HEK293 (cell line): ENCODE results near the gene MARCKSL1.
A peak's percentile ranks its signal among the peaks of the same experiment; 100 is the strongest.

Experiments
- CTCF ChIA-PET: fragments of 350-600 bp; formaldehyde crosslinking; extraction: SDS; loops from one replicate; lab custom pipeline; 2021; ENCODE audit warnings: antibody characterized with exemption; lab: Yijun Ruan, JAX
- POLR2A ChIA-PET: fragments of 300-600 bp; formaldehyde crosslinking; extraction: SDS; loops from one replicate; lab custom pipeline; 2020; ENCODE audit warnings: antibody characterized with exemption, inconsistent platforms; lab: Yijun Ruan, JAX
- H3K27ac ChIP-seq: fragments of 200-500 bp; sonication (Bioruptor generic); 2 replicates; pipeline ENCODE4 v1.5.1; 2014; ENCODE audit warnings: low read depth, low read length, control low read depth, inconsistent platforms; ENCODE audit errors: extremely low read depth
- H3K36me3 ChIP-seq, 2 experiments: fragments of 200-500 bp in 1 of 2; sonication (Bioruptor generic) in 1 of 2; 1 replicate in 1 of 2; 2 replicates in 1 of 2; pipeline ENCODE4 v1.5.1; 2014 to 2017; ENCODE audit warnings: inconsistent platforms in 2 of 2, low read length in 2 of 2; ENCODE audit not compliant: control insufficient read depth in 2 of 2, insufficient read depth in 1 of 2
- H3K4me1 ChIP-seq: fragments of 200-500 bp; sonication (Bioruptor generic); 2 replicates; pipeline ENCODE4 v1.5.1; 2014; ENCODE audit warnings: mild to moderate bottlenecking, low read length, inconsistent platforms; ENCODE audit not compliant: control insufficient read depth, insufficient read depth
- H3K4me3 ChIP-seq: 2 replicates; pipeline ENCODE4 v1.5.1; 2011; ENCODE audit warnings: low read depth, mild to moderate bottlenecking, control low read depth, low read length, moderate library complexity
- H3K9me3 ChIP-seq: fragments of 200-500 bp; sonication (Bioruptor generic); 2 replicates; pipeline ENCODE4 v1.5.1; 2014; ENCODE audit warnings: low read depth, low read length, inconsistent platforms; ENCODE audit not compliant: control insufficient read depth, insufficient read depth
- AEBP2 ChIP-seq: fragments of 450-650 bp; formaldehyde crosslinking; IDR thresholded peaks from 2 replicates; pipeline ENCODE4 v1.5.1; 2016; ENCODE audit warnings: missing biosample characterization, missing genetic modification characterization, borderline replicate concordance
- EGR2 ChIP-seq: fragments of 450-650 bp; formaldehyde crosslinking; IDR thresholded peaks from 2 replicates; pipeline ENCODE4 v1.5.1; 2016; ENCODE audit warnings: low read depth, missing biosample characterization, missing genetic modification characterization
- GLIS1 ChIP-seq: fragments of 450-650 bp; formaldehyde crosslinking; IDR thresholded peaks from 2 replicates; pipeline ENCODE4 v1.5.1; 2016; ENCODE audit warnings: missing biosample characterization, missing genetic modification characterization
- ZBTB49 ChIP-seq: fragments of 450-650 bp; formaldehyde crosslinking; IDR thresholded peaks from 2 replicates; pipeline ENCODE4 v1.5.1; 2016; ENCODE audit warnings: missing biosample characterization, missing genetic modification characterization, low read depth
- ZFHX2 ChIP-seq: fragments of 450-650 bp; formaldehyde crosslinking; conservative IDR thresholded peaks from 2 replicates; pipeline ENCODE4 v1.5.1; 2016; ENCODE audit warnings: missing biosample characterization, missing genetic modification characterization
- ZFP37 ChIP-seq: fragments of 450-650 bp; formaldehyde crosslinking; IDR thresholded peaks from 2 replicates; pipeline ENCODE4 v1.5.1; 2016; ENCODE audit warnings: missing biosample characterization, missing genetic modification characterization
- ZNF121 ChIP-seq: fragments of 450-650 bp; formaldehyde crosslinking; IDR thresholded peaks from 2 replicates; pipeline ENCODE4 v1.5.1; 2016; ENCODE audit warnings: missing biosample characterization, missing genetic modification characterization
- ZNF24 ChIP-seq: fragments of 450-650 bp; formaldehyde crosslinking; IDR thresholded peaks from 2 replicates; pipeline ENCODE4 v1.5.1; 2016; ENCODE audit warnings: missing biosample characterization, missing genetic modification characterization
- ZNF292 ChIP-seq: fragments of 450-650 bp; formaldehyde crosslinking; IDR thresholded peaks from 2 replicates; pipeline ENCODE4 v1.5.1; 2016; ENCODE audit warnings: low read depth, missing biosample characterization, missing genetic modification characterization, borderline replicate concordance
- ZNF366 ChIP-seq: fragments of 450-650 bp; formaldehyde crosslinking; conservative IDR thresholded peaks from 2 replicates; pipeline ENCODE4 v1.5.1; 2016; ENCODE audit warnings: missing biosample characterization, missing genetic modification characterization
- ZNF433 ChIP-seq: fragments of 450-650 bp; formaldehyde crosslinking; IDR thresholded peaks from 2 replicates; pipeline ENCODE4 v1.5.1; 2016; ENCODE audit warnings: missing biosample characterization, missing genetic modification characterization, low read depth
- ZNF48 ChIP-seq: fragments of 450-650 bp; formaldehyde crosslinking; IDR thresholded peaks from 2 replicates; pipeline ENCODE4 v1.5.1; 2016; ENCODE audit warnings: missing biosample characterization, missing genetic modification characterization
- ZNF529 ChIP-seq: fragments of 450-650 bp; formaldehyde crosslinking; IDR thresholded peaks from 2 replicates; pipeline ENCODE4 v1.5.1; 2017; ENCODE audit warnings: missing genetic modification characterization, missing biosample characterization; ENCODE audit not compliant: insufficient replicate concordance
- ZNF561 ChIP-seq: fragments of 450-650 bp; IDR thresholded peaks from 2 replicates; pipeline ENCODE4 v1.5.1; 2018; ENCODE audit warnings: missing biosample characterization, missing genetic modification characterization, borderline replicate concordance
- ZNF776 ChIP-seq: fragments of 450-650 bp; formaldehyde crosslinking; IDR thresholded peaks from 2 replicates; pipeline ENCODE4 v1.5.0; 2017; ENCODE audit warnings: missing biosample characterization, missing genetic modification characterization, borderline replicate concordance
- ZSCAN23 ChIP-seq: fragments of 450-650 bp; formaldehyde crosslinking; IDR thresholded peaks from 2 replicates; pipeline ENCODE4 v1.5.1; 2016; ENCODE audit warnings: missing biosample characterization, missing genetic modification characterization
- TF ChIP-seq, protein P1 (sequence below): fragments of 450-650 bp; formaldehyde crosslinking; IDR thresholded peaks from 2 replicates; pipeline ENCODE4 v1.5.1; 2016; ENCODE audit warnings: missing biosample characterization, missing genetic modification characterization
- TF ChIP-seq, protein P2 (sequence below): fragments of 450-650 bp; formaldehyde crosslinking; IDR thresholded peaks from 2 replicates; pipeline ENCODE4 v1.5.1; 2016; ENCODE audit warnings: missing biosample characterization, missing genetic modification characterization
- TF ChIP-seq, protein P3 (sequence below): fragments of 450-650 bp; formaldehyde crosslinking; IDR thresholded peaks from 2 replicates; pipeline ENCODE4 v1.5.1; 2017; ENCODE audit warnings: missing biosample characterization, missing genetic modification characterization
- TF ChIP-seq, protein P4 (sequence below): fragments of 450-650 bp; formaldehyde crosslinking; IDR thresholded peaks from 2 replicates; pipeline ENCODE4 v1.5.1; 2016; ENCODE audit warnings: missing biosample characterization, missing genetic modification characterization, low read depth

Gene MARCKSL1

DNA sequence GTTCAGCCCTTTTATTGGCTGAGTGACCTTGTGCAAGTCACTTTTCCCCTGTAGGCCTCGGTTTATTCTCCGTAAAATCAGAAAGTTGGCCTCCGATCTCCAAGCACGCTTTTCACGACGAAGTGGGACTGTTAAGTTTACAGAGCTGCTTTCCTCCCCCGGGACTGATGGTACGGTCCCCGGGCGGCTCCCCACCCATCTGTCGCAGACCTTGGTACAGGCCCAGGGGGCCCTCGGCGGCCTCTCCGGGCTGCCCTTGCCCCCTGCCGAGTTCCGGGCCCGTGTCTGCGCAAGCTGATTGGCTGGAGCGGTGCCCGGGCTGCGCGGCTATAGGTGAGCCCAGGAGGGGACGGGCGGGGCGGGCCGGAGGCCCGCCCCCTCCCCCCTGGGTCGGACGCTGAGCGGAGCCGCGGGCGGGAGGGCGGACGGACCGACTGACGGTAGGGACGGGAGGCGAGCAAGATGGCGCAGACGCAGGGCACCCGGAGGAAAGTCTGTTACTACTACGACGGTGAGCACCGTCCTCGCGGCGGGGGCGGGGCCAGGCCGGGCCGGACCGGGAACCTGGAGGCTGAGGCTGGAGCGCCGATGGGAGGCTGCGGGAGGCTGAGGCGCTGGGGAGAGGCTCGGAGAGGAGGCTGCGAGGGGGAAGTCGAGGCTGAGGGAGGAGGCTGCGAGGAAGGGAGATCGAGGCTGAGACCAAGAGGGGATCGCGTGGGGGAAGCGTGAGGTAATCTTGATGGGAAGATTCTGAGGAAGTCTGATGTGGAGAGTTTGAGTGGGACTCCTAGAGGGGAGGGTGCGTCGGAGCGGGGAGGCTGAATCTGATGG lies 44.1 kb downstream of the MARCKSL1 start, which contains the start of gene HDAC1 (continued):
- TF ChIP-seq, protein P1, sequence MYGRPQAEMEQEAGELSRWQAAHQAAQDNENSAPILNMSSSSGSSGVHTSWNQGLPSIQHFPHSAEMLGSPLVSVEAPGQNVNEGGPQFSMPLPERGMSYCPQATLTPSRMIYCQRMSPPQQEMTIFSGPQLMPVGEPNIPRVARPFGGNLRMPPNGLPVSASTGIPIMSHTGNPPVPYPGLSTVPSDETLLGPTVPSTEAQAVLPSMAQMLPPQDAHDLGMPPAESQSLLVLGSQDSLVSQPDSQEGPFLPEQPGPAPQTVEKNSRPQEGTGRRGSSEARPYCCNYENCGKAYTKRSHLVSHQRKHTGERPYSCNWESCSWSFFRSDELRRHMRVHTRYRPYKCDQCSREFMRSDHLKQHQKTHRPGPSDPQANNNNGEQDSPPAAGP (tag by site-specific recombination), result peak; percentile 79; the same call in 1 of the 2 replicates
- TF ChIP-seq ZNF776 (no peak), ZBTB49 (tag by site-specific recombination) (no peak), ZNF561 (tag by site-specific recombination) (0 out of 2 replicates have a peak, but pooled peaks have one; percentile 53), ZFHX2 (tag by site-specific recombination) (peak; percentile 77), GLIS1 (tag by site-specific recombination) (peak; percentile 99), ZNF48 (tag by site-specific recombination) (no peak)

GRCh38 chr1:32291145-32291707 lies 44.8 kb downstream of the MARCKSL1 start:
- H3K36me3 ChIP-seq, result peaks cover 0 to 16% of the 10 kb centered on the region in 2 experiments; a peak in 2 of 3 replicates
- CTCF ChIA-PET, result interaction anchor here (0.7 to 2.5 kb wide), 3 partner anchors 43 to 84 kb away, joined by 3 to 8 read pairs (median 7); no protein-coding TSS in a partner anchor
- no peak for TF ChIP-seq AEBP2 (tag by site-specific recombination)
- peak; percentile 47; the same call in 1 of the 2 replicates for TF ChIP-seq ZNF366
- peak; percentile 37; the same call in 1 of the 2 replicates for TF ChIP-seq ZNF121 (tag by site-specific recombination)
- no peak for TF ChIP-seq ZNF433 (tag by site-specific recombination)
- 0 out of 2 replicates have a peak, but pooled peaks have one; percentile 22 for TF ChIP-seq ZNF24
- TF ChIP-seq ZNF529 (tag by site-specific recombination), result no peak
- TF ChIP-seq ZSCAN23 (tag by site-specific recombination), result no peak
- TF ChIP-seq, protein P2, sequence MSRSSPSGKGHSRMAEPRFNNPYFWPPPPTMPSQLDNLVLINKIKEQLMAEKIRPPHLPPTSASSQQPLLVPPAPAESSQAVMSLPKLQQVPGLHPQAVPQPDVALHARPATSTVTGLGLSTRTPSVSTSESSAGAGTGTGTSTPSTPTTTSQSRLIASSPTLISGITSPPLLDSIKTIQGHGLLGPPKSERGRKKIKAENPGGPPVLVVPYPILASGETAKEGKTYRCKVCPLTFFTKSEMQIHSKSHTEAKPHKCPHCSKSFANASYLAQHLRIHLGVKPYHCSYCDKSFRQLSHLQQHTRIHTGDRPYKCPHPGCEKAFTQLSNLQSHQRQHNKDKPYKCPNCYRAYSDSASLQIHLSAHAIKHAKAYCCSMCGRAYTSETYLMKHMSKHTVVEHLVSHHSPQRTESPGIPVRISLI (tag by site-specific recombination), result peak; percentile 70; the same call in 1 of the 2 replicates
- TF ChIP-seq EGR2, result no peak
- TF ChIP-seq, protein P3, sequence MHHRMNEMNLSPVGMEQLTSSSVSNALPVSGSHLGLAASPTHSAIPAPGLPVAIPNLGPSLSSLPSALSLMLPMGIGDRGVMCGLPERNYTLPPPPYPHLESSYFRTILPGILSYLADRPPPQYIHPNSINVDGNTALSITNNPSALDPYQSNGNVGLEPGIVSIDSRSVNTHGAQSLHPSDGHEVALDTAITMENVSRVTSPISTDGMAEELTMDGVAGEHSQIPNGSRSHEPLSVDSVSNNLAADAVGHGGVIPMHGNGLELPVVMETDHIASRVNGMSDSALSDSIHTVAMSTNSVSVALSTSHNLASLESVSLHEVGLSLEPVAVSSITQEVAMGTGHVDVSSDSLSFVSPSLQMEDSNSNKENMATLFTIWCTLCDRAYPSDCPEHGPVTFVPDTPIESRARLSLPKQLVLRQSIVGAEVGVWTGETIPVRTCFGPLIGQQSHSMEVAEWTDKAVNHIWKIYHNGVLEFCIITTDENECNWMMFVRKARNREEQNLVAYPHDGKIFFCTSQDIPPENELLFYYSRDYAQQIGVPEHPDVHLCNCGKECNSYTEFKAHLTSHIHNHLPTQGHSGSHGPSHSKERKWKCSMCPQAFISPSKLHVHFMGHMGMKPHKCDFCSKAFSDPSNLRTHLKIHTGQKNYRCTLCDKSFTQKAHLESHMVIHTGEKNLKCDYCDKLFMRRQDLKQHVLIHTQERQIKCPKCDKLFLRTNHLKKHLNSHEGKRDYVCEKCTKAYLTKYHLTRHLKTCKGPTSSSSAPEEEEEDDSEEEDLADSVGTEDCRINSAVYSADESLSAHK, result 0 out of 2 replicates have a peak, but pooled peaks have one; percentile 62
- TF ChIP-seq ZNF292 (tag by site-specific recombination), result no peak
- TF ChIP-seq, protein P4, sequence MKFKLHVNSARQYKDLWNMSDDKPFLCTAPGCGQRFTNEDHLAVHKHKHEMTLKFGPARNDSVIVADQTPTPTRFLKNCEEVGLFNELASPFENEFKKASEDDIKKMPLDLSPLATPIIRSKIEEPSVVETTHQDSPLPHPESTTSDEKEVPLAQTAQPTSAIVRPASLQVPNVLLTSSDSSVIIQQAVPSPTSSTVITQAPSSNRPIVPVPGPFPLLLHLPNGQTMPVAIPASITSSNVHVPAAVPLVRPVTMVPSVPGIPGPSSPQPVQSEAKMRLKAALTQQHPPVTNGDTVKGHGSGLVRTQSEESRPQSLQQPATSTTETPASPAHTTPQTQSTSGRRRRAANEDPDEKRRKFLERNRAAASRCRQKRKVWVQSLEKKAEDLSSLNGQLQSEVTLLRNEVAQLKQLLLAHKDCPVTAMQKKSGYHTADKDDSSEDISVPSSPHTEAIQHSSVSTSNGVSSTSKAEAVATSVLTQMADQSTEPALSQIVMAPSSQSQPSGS (tag by site-specific recombination), result no peak
- peak; percentile 18; the same call in 1 of the 2 replicates for TF ChIP-seq ZFP37
- peak overlapping the region; percentile 73 for H3K27ac ChIP-seq
- POLR2A ChIA-PET, result interaction anchor here (0.6 to 2.7 kb wide), 21 partner anchors 10 to 1900 kb away, joined by 3 to 28 read pairs (median 3); partner anchors contain the start of genes BSDC1, FAM167B, LCK and MARCKSL1
- peak overlapping the region; percentile 6 for H3K4me3 ChIP-seq
- H3K9me3 ChIP-seq, result no peaks in the 10 kb centered on the region
- peaks cover 4% of the 10 kb centered on the region; the same call in 1 of the 2 replicates for H3K4me1 ChIP-seq
